ENCODE measurements around the gene TIE1.

- TF ChIP-seq CTCF (IDR thresholded peaks at IDR 0.05; ENCODE audit: low read depth, low read length), result no peak
- TF ChIP-seq POLR2A (IDR thresholded peaks at IDR 0.05; ENCODE audit: extremely low read depth, insufficient read length), result no peak
These were observed 46.9 kb upstream of the TIE1 start for GRCh38 chr1:43253876-43254275.

All from NB4 (cell line).